GM12878 (cell line): Measurements from ENCODE around the gene KRT14.

Experiments
- EZH2 ChIP-seq: IDR thresholded peaks from 2 replicates; pipeline ENCODE4 v1.6.1; 2012; ENCODE audit warnings: low read depth, mild to moderate bottlenecking, control low read depth, inconsistent platforms, low read length, borderline replicate concordance; ENCODE audit not compliant: control insufficient read depth
- JUNB ChIP-seq: IDR thresholded peaks from 2 replicates; pipeline ENCODE4 v1.6.1; 2016; ENCODE audit warnings: antibody characterized with exemption, mild to moderate bottlenecking
- TF ChIP-seq, protein P1 (sequence below): fragments of 450-650 bp; formaldehyde crosslinking; IDR thresholded peaks from 2 replicates; pipeline ENCODE4 v1.4.0; 2020; ENCODE audit warnings: mild to moderate bottlenecking, moderate library complexity

DNA sequence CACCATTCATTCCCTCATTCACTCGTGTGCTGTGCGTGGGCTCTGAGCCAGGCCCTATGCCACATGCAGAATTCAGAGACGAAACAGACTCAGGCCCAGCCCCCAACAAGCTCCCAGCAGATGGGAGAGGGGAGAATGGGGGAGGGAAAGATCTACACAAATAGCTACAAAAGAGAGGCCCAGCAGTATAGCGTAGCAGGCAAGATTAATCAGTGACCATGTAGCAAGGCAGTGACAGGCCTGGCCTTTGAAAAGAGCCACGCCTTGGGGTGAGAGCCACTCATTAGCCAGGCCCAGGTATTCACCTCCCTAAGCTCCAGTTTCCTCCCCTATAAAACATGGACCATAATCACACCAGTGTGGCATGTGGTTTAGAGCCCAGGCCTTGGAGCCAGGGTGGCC lies 42.2 kb downstream of the KRT14 start:
- no peak for TF ChIP-seq JUNB
- no peak for TF ChIP-seq EZH2
- TF ChIP-seq, protein P1, sequence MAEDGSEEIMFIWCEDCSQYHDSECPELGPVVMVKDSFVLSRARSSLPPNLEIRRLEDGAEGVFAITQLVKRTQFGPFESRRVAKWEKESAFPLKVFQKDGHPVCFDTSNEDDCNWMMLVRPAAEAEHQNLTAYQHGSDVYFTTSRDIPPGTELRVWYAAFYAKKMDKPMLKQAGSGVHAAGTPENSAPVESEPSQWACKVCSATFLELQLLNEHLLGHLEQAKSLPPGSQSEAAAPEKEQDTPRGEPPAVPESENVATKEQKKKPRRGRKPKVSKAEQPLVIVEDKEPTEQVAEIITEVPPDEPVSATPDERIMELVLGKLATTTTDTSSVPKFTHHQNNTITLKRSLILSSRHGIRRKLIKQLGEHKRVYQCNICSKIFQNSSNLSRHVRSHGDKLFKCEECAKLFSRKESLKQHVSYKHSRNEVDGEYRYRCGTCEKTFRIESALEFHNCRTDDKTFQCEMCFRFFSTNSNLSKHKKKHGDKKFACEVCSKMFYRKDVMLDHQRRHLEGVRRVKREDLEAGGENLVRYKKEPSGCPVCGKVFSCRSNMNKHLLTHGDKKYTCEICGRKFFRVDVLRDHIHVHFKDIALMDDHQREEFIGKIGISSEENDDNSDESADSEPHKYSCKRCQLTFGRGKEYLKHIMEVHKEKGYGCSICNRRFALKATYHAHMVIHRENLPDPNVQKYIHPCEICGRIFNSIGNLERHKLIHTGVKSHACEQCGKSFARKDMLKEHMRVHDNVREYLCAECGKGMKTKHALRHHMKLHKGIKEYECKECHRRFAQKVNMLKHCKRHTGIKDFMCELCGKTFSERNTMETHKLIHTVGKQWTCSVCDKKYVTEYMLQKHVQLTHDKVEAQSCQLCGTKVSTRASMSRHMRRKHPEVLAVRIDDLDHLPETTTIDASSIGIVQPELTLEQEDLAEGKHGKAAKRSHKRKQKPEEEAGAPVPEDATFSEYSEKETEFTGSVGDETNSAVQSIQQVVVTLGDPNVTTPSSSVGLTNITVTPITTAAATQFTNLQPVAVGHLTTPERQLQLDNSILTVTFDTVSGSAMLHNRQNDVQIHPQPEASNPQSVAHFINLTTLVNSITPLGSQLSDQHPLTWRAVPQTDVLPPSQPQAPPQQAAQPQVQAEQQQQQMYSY (CRISPR knock-in tag), result no peak
